HFFc6 (cell line): Measurements from ENCODE around the gene UMODL1. TPM values are rescaled to one million over a fixed set of nuclear protein-coding genes. Genes with fewer than 3 reads are reported as not detected.

Experiments
- DNase-seq: peaks from one replicate; pipeline ENCODE4 v3.0.0-alpha.2; 2018
- H3K27ac Mint-ChIP-seq: 2 replicates; pipeline ENCODE4 v1.8.0; 2020; ENCODE audit warnings: mild to moderate bottlenecking, mixed read lengths
- H3K27me3 Mint-ChIP-seq: 2 replicates; pipeline ENCODE4 v1.8.0; 2021; ENCODE audit warnings: mild to moderate bottlenecking, moderate library complexity, mixed read lengths; ENCODE audit not compliant: insufficient read depth
- H3K36me3 Mint-ChIP-seq: 2 replicates; pipeline ENCODE4 v1.8.0; 2021; ENCODE audit warnings: low read depth, mixed read lengths
- H3K4me1 Mint-ChIP-seq: 2 replicates; pipeline ENCODE4 v1.8.0; 2020; ENCODE audit warnings: low read depth, mixed read lengths
- H3K4me3 Mint-ChIP-seq: 2 replicates; pipeline ENCODE4 v1.8.0; 2020; ENCODE audit warnings: mild to moderate bottlenecking, moderate library complexity, mixed read lengths
- H3K9me3 Mint-ChIP-seq: 2 replicates; pipeline ENCODE4 v1.8.0; 2020; ENCODE audit warnings: mild to moderate bottlenecking, mixed read lengths
- CTCF ChIP-seq: fragments of 200-600 bp; sonication (generic); IDR thresholded peaks from 2 replicates; pipeline ENCODE4 v1.5.0; 2021; ENCODE audit warnings: antibody characterized with exemption, mild to moderate bottlenecking
- total RNA-seq, 6 experiments: library from RNA; stranded (reverse); fragmentation: NEBNext Ultra II Directional; extraction: Animal tissue kit (Norgen Biotek cat#: 25700); gene quantifications; 2 replicates in 1 of 6; 3 replicates in 5 of 6; pipeline ENCODE4 v1.2.3, GENCODE V29; 2021

UMODL1 gene
- total RNA-seq, 6 experiments from 2014 or later: not detected

DNA sequence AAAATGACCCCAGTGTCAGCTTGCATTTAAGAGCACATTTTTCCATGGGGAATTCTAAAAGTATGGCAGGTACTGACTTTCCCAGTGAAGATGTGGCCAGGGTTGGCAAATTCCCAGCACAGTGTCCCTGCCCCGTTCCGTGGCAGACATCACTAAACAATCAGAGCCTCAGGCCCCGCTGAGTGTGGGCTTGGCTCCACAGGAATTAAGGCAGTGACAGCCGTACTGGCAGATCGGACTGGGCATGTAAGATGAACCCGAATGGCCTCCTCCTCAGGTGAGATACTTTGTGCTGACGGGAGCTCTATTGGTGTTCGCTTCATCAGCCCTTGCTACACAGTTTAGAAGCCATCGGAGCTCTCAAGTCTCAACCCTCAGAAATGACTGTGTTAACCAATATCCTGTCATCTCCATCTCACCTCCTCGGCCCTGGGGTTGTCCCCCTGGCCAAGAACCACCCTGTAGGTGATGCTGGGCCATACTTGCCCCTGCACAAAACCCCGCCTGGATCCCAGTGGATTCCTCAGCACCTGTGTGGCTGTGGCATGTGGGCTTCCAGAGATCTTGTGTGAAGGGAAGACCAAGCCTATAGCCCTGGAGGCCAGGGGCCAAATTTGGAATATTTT is 118.9 kb downstream of the UMODL1 start:
- no peak overlapping the region for H3K27ac Mint-ChIP-seq
- DNase-seq: no peak
- peaks cover 15% of the 10 kb centered on the region for H3K27me3 Mint-ChIP-seq
- H3K4me3 Mint-ChIP-seq: no peak overlapping the region
- H3K4me1 Mint-ChIP-seq: no peaks in the 10 kb centered on the region
- no peak for TF ChIP-seq CTCF
- peaks cover 4% of the 10 kb centered on the region; the same call in 1 of the 2 replicates for H3K9me3 Mint-ChIP-seq
- no peaks in the 10 kb centered on the region for H3K36me3 Mint-ChIP-seq

GRCh38 chr21:42190486-42190863 is 119.4 kb downstream of the UMODL1 start:
- Mint-ChIP-seq H3K36me3 (no peaks in the 10 kb centered on the region), H3K27ac (no peak overlapping the region), H3K9me3 (peaks cover 4% of the 10 kb centered on the region; the same call in 1 of the 2 replicates), H3K27me3 (peaks cover 15% of the 10 kb centered on the region), H3K4me1 (no peaks in the 10 kb centered on the region), H3K4me3 (no peak overlapping the region)
- no peak for TF ChIP-seq CTCF
- DNase-seq: no peak

GRCh38 chr21:42191064-42191463 is 119.9 kb downstream of the UMODL1 start:
- H3K4me3 Mint-ChIP-seq: no peak overlapping the region
- no peaks in the 10 kb centered on the region for H3K36me3 Mint-ChIP-seq
- no peak for TF ChIP-seq CTCF
- no peak for DNase-seq
- H3K27me3 Mint-ChIP-seq: peaks cover 15% of the 10 kb centered on the region
- H3K9me3 Mint-ChIP-seq: peaks cover 4% of the 10 kb centered on the region; the same call in 1 of the 2 replicates
- no peak overlapping the region for H3K27ac Mint-ChIP-seq
- H3K4me1 Mint-ChIP-seq: no peaks in the 10 kb centered on the region

DNA sequence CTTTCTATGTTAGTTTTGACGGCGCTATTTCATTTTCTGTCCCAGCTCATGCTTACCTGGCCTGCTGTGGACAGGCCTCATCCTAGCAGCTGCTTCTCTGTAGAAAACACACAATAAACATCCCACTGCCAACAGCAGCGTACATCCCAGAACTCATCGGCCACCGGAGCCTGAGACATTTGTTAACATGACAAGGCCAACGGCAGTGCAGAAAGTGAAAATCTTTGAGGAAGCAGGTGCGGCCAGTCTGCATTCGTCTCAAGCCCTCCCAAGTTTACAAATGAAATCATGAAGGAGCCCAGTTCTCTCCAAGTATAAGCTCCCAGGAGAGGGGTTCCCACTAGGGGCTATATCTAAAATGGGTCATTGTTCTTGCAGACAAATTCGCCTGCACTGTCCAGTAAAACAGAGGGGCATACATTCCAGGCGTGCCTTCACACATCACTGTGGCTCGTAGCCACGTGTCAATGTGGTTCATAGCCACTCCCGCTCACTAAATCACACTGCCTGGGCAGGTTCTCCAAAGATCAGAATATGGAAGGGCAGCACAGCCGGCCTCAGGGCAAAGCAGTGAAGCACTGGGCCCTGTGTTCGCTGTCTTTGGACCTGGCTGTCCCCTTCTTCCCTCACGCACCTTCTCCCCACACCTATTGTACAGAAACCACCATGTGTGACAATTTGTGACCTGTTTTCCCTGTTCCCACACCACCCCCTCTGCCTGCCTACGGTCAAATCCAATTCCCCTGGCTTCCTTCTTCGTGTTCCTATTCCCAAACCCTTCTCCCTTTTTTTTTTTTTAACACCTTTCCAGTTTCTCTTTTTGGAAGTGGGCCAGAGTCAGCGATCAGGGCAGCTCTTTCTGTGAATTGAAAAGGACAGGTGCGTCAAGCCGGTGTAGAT is 120.8 kb downstream of the UMODL1 start:
- Mint-ChIP-seq H3K4me3 (no peak overlapping the region), H3K36me3 (no peaks in the 10 kb centered on the region), H3K9me3 (no peaks in the 10 kb centered on the region), H3K27ac (no peak overlapping the region), H3K4me1 (no peaks in the 10 kb centered on the region), H3K27me3 (peaks cover 10% of the 10 kb centered on the region)
- DNase-seq: no peak
- no peak for TF ChIP-seq CTCF

Other genes starting within 250 kb of the UMODL1 start
- gene PRDM15, start 192.0 kb upstream of the UMODL1 start, total RNA-seq: 1 to 10 TPM; 3.4 to 4.9 (median 4.0) TPM
- gene C2CD2, start 117.3 kb upstream of the UMODL1 start, total RNA-seq: 10 to 100 TPM; 14.4 to 19.9 (median 17.2) TPM
- 10 to 100 TPM; 16.6 to 19.5 (median 18.9) TPM for gene ZBTB21, start 61.0 kb upstream of the UMODL1 start, total RNA-seq
- gene ABCG1, start 147.8 kb downstream of the UMODL1 start, total RNA-seq: not detected
- not detected for gene TFF3, start 244.1 kb downstream of the UMODL1 start, total RNA-seq